Measurements from ENCODE around the gene ADSS1.

Gene ADSS1

GRCh38 chr14:104723651-104724406 is at the start of gene ADSS1:
Gene ADSS1 (plus strand): TSS chr14:104724229. CDS start chr14:104724271, 42 bp downstream.
- DNase-seq, result peak; percentile 72 to 91 (median 82)

GRCh38 chr14:104675447-104675846 is 48.6 kb upstream of the ADSS1 start:
- DNase-seq, result no peak

- DNase-seq, result no peak
Observed at GRCh38 chr14:104676130-104676693, 47.8 kb upstream of the ADSS1 start.

- DNase-seq, result peak; percentile 54 to 80 (median 57)
Observed at GRCh38 chr14:104676694-104677511, 47.1 kb upstream of the ADSS1 start.

- DNase-seq, result peak; percentile 91 to 93 (median 91)
Observed at GRCh38 chr14:104677512-104678332, 46.3 kb upstream of the ADSS1 start.

GRCh38 chr14:104678346-104678745 is 45.7 kb upstream of the ADSS1 start:
- DNase-seq, result no peak

- no peak for DNase-seq
Observed at GRCh38 chr14:104678901-104679705, 44.9 kb upstream of the ADSS1 start.

- DNase-seq, result peak; percentile 82 to 86 (median 86)
Observed at GRCh38 chr14:104680056-104680805, 43.8 kb upstream of the ADSS1 start.

- peak; percentile 91 to 92 (median 92) for DNase-seq
Observed at GRCh38 chr14:104680806-104681688, 43.0 kb upstream of the ADSS1 start.

GRCh38 chr14:104681689-104682074 is 42.3 kb upstream of the ADSS1 start:
- DNase-seq, result no peak

GRCh38 chr14:104682107-104682593 is 41.9 kb upstream of the ADSS1 start:
- no peak for DNase-seq

- no peak for DNase-seq
Observed at GRCh38 chr14:104683653-104684448, 40.2 kb upstream of the ADSS1 start.

GRCh38 chr14:104684449-104684821 is 39.6 kb upstream of the ADSS1 start:
- DNase-seq, result no peak

- peak in 1 of 3 donors; percentile 24 for DNase-seq
Observed at GRCh38 chr14:104685216-104685997, 38.6 kb upstream of the ADSS1 start.

GRCh38 chr14:104685998-104686610 is 37.9 kb upstream of the ADSS1 start:
- no peak for DNase-seq

GRCh38 chr14:104686624-104687517 is 37.2 kb upstream of the ADSS1 start:
- DNase-seq, result no peak

Data from suppressor macrophage treated with lipopolysaccharide for 1 hour (primary cell).